ENCODE measurements around the gene HOXD3.

- TF ChIP-seq CTCF (IDR thresholded peaks at IDR 0.05 in 4 of 5, conservative IDR thresholded peaks at IDR 0.05 in 1 of 5) (no peak), POLR2A (IDR thresholded peaks at IDR 0.05) (no peak)
Observed at GRCh38 chr2:176133389-176133788, 23.7 kb upstream of the HOXD3 start.
